Ectodermal cell (in vitro differentiated cells): ENCODE results near the gene CREBL2.

Source experiments
- H3K27ac ChIP-seq: 2 replicates; pipeline ENCODE4 v1.7.0; 2013; ENCODE audit warnings: mild to moderate bottlenecking, low read depth, low read length; ENCODE audit not compliant: insufficient read depth, poor library complexity, severe bottlenecking
- H3K27me3 ChIP-seq: 2 replicates; pipeline ENCODE4 v1.7.0; 2013; ENCODE audit warnings: mild to moderate bottlenecking, low read length; ENCODE audit not compliant: insufficient read depth, control insufficient read depth, poor library complexity, severe bottlenecking
- H3K36me3 ChIP-seq: one replicate; pipeline ENCODE4 v1.7.0; 2013; ENCODE audit warnings: low read length; ENCODE audit not compliant: control insufficient read depth, insufficient read depth
- H3K4me1 ChIP-seq: one replicate; pipeline ENCODE4 v1.7.0; 2013; ENCODE audit warnings: low read length; ENCODE audit not compliant: control insufficient read depth, insufficient read depth
- H3K4me3 ChIP-seq: 2 replicates; pipeline ENCODE4 v1.7.0; 2013; ENCODE audit warnings: low read depth, low read length, control low read depth; ENCODE audit not compliant: insufficient read depth
- H3K9me3 ChIP-seq: 2 replicates; pipeline ENCODE4 v1.7.0; 2013; ENCODE audit warnings: mild to moderate bottlenecking, low read length, moderate library complexity; ENCODE audit not compliant: control insufficient read depth
- WGBS, 2 experiments: methylation state at CpG; one replicate each; pipeline ENCODE4 v1.1.7; 2013; ENCODE audit warnings: missing lambda C conversion rate in 2 of 2; 5-methylcytosine and 5-hydroxymethylcytosine counted together

Gene CREBL2

DNA sequence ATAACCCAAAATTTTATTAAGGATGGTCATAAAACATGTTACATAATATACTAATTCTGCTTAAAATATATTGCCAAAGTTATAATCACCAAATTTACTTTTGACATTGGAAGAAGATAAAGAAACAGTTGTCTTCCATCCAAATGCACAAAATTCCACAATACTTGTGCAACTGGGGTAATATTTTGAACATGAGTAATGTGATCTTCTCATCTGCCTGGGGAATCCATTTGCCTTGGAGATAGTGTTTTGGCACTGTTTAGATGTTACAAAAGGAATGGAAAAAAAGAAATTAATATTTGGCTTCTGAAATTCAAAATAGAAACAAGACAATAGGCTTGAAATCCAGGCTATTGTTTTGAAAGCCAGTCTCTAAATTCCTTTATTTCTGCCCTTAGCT lies 75.2 kb downstream of the CREBL2 start:
- Histone ChIP-seq H3K9me3 (no peaks in the 10 kb centered on the region), H3K4me3 (no peak overlapping the region), H3K27me3 (no peaks in the 10 kb centered on the region), H3K27ac (no peak overlapping the region), H3K4me1 (peaks cover 13% of the 10 kb centered on the region), H3K36me3 (no peaks in the 10 kb centered on the region)

DNA sequence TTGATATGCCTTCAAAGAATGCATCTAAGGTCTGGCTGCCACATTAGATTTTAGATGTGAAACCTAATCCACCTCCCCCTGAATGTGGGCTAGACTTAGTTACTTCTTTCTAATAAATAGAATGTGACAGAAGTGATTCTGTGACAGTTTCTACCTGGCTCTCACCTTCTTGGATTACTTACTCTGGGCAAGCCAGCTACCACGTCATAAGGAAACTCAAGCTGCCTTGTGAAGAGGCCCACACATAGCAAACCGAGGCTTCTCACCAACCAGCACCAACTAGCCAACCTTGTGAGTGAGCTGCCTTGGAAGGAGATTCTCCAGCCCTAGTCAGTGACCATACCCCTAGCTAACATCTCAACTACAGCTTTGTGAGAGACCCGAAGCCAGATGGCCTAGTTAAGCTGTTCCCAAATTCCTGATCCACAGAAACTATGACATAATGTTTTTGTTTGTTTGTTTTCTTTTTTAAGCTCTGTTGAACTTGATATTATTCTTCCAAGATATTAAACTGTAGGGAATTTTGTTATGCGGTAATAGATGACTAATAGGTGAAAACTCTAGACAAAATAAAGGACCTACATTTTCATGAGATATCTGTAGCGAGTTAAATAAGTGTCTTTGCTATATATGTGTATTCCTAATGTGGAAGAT lies 78.1 kb downstream of the CREBL2 start:
- H3K27ac ChIP-seq, result no peak overlapping the region
- no peaks in the 10 kb centered on the region for H3K9me3 ChIP-seq
- WGBS, 2 experiments, result 82 to 94% methylated on average over 5 of the region's 5 CpGs
- no peaks in the 10 kb centered on the region for H3K27me3 ChIP-seq
- H3K4me3 ChIP-seq, result no peak overlapping the region
- peaks cover 11% of the 10 kb centered on the region for H3K4me1 ChIP-seq
- no peaks in the 10 kb centered on the region for H3K36me3 ChIP-seq

DNA sequence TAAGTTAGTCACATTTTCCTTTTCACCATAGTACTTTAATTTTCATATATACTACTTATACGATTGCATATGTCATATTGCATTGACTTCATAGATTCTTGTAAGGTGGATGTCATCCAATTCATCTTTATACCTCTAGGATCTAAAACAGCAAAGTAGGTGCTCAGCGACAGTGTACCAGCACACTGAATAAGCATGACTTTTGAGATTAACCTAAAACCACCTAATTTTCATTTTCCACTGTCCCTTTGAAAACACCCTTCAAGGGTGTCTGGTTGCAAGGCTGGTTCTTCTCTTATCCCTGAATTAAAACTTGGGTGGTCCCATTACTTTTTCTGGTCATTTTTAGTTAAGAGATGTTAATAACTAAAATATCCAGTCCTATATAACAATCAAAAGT lies 79.9 kb downstream of the CREBL2 start:
- peaks cover 7% of the 10 kb centered on the region for H3K4me1 ChIP-seq
- H3K4me3 ChIP-seq, result no peak overlapping the region
- no peaks in the 10 kb centered on the region for H3K9me3 ChIP-seq
- 91 to 100% methylated on average over 1 to 2 of the region's 2 CpGs for WGBS, 2 experiments
- no peak overlapping the region for H3K27ac ChIP-seq
- H3K36me3 ChIP-seq, result no peaks in the 10 kb centered on the region
- no peaks in the 10 kb centered on the region for H3K27me3 ChIP-seq

DNA sequence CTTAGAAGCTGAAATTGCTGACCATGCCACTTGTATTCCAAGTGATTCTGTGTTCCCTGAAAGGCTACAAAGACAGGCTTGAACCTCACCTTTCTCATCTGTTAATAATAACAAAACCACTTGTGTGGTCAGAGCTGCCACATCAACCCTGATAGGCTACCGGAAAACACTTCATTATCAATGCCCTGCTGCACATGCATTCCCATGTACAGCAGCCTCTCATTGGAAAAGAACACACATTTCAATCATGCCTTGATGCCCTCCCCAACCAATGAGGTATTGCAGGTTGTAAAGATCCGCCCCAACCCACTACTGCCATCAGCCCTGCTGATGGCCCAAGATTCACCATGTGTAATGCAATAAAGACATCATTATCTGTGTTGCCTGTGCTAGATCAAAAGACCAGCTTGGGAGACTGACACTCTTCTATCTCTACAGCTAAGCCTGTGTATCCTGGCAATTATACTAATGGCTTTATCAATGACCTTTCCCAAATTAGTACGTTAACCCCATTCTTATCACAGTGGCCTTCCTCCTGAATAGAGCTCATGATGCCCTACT lies 81.5 kb downstream of the CREBL2 start:
- WGBS, 2 experiments, result 95 to 96% methylated on average over 3 of the region's 3 CpGs
- Histone ChIP-seq H3K4me1 (peaks cover 7% of the 10 kb centered on the region), H3K27me3 (no peaks in the 10 kb centered on the region), H3K27ac (no peak overlapping the region), H3K9me3 (no peaks in the 10 kb centered on the region), H3K36me3 (no peaks in the 10 kb centered on the region), H3K4me3 (no peak overlapping the region)
